ENCODE data around the gene PAOX. TPM values are rescaled to one million over a fixed set of nuclear protein-coding genes. Genes with fewer than 3 reads are reported as not detected.
"Not testable (repeated sequence)": the region's sequence is repeated elsewhere in the genome, so short reads cannot be mapped to it uniquely, and the experiment has no call there.

PAOX gene
- total RNA-seq, 1 experiment from 2014 or later = 6.7 TPM

GRCh38 chr10:133365461-133366129, 13.5 kb upstream of the PAOX start:
- TF ChIP-seq CTCF (IDR thresholded peaks at IDR 0.05; ENCODE audit: insufficient read depth in 1 of 2, low read depth in 1 of 2, low read length in 1 of 2, severe bottlenecking in 1 of 2, unreplicated experiment in 1 of 2) = no peak
- DNase-seq = no peak
- no peaks in the 10 kb centered on the region for H3K27me3 Mint-ChIP-seq (ENCODE audit: insufficient read depth, unreplicated experiment)
- no peak overlapping the region for H3K4me3 Mint-ChIP-seq (ENCODE audit: unreplicated experiment)
- H3K9me3 Mint-ChIP-seq (ENCODE audit: unreplicated experiment) = no peaks in the 10 kb centered on the region
- H3K36me3 Mint-ChIP-seq (ENCODE audit: insufficient read depth, unreplicated experiment) = peaks cover 89% of the 10 kb centered on the region
- H3K4me1 ChIP-seq = peaks cover 8% of the 10 kb centered on the region
- no TSS peak for BruUV-seq (replicated peaks)
- CTCF ChIA-PET = no interaction called here
- no peak overlapping the region for H3K4me3 ChIP-seq (ENCODE audit: low read depth, low read length)
- no peaks in the 10 kb centered on the region for H3K27me3 ChIP-seq (replicated peaks; ENCODE audit: control insufficient read depth, insufficient read depth, low read length)
- peaks cover 21% of the 10 kb centered on the region for H3K36me3 ChIP-seq (ENCODE audit: control insufficient read depth, insufficient read depth, low read length)
- H3K27ac Mint-ChIP-seq (ENCODE audit: unreplicated experiment) = no peak overlapping the region
- intact Hi-C loops (cut with micrococcal nuclease; ENCODE audit: unreplicated experiment) = no loop called here
- no peaks in the 10 kb centered on the region for H3K9me3 ChIP-seq
- POLR2A ChIA-PET = no interaction called here
- H3K4me1 Mint-ChIP-seq (ENCODE audit: low read depth, unreplicated experiment) = peaks cover 15% of the 10 kb centered on the region

GRCh38 chr10:133366130-133366478, 13.0 kb upstream of the PAOX start:
- peaks cover 21% of the 10 kb centered on the region for H3K36me3 ChIP-seq (ENCODE audit: control insufficient read depth, insufficient read depth, low read length)
- no peaks in the 10 kb centered on the region for H3K9me3 Mint-ChIP-seq (ENCODE audit: unreplicated experiment)
- H3K9me3 ChIP-seq = no peaks in the 10 kb centered on the region
- H3K4me3 ChIP-seq (ENCODE audit: low read depth, low read length) = no peak overlapping the region
- intact Hi-C loops (cut with micrococcal nuclease; ENCODE audit: unreplicated experiment) = no loop called here
- POLR2A ChIA-PET = no interaction called here
- no TSS peak for BruUV-seq (replicated peaks)
- no peak overlapping the region for H3K27ac Mint-ChIP-seq (ENCODE audit: unreplicated experiment)
- H3K4me3 Mint-ChIP-seq (ENCODE audit: unreplicated experiment) = no peak overlapping the region
- no peaks in the 10 kb centered on the region for H3K27me3 Mint-ChIP-seq (ENCODE audit: insufficient read depth, unreplicated experiment)
- peaks cover 11% of the 10 kb centered on the region for H3K4me1 Mint-ChIP-seq (ENCODE audit: low read depth, unreplicated experiment)
- H3K36me3 Mint-ChIP-seq (ENCODE audit: insufficient read depth, unreplicated experiment) = peaks cover 89% of the 10 kb centered on the region
- TF ChIP-seq CTCF (IDR thresholded peaks at IDR 0.05; ENCODE audit: insufficient read depth in 1 of 2, low read depth in 1 of 2, low read length in 1 of 2, severe bottlenecking in 1 of 2, unreplicated experiment in 1 of 2) = no peak
- CTCF ChIA-PET = no interaction called here
- DNase-seq = no peak
- no peaks in the 10 kb centered on the region for H3K27me3 ChIP-seq (replicated peaks; ENCODE audit: control insufficient read depth, insufficient read depth, low read length)
- peaks cover 5% of the 10 kb centered on the region; the same call in 1 of the 2 replicates for H3K4me1 ChIP-seq

- H3K4me3 Mint-ChIP-seq (ENCODE audit: unreplicated experiment) = no peak overlapping the region
- CTCF ChIA-PET = no interaction called here
Observed at GRCh38 chr10:133366751-133367150, 12.3 kb upstream of the PAOX start.

GRCh38 chr10:133367461-133367860, 11.6 kb upstream of the PAOX start:
- H3K4me1 Mint-ChIP-seq (ENCODE audit: low read depth, unreplicated experiment); BruUV-seq (replicated peaks); H3K9me3 Mint-ChIP-seq (ENCODE audit: unreplicated experiment); H3K27me3 Mint-ChIP-seq (ENCODE audit: insufficient read depth, unreplicated experiment); DNase-seq; H3K4me3 Mint-ChIP-seq (ENCODE audit: unreplicated experiment); H3K27me3 ChIP-seq (replicated peaks; ENCODE audit: control insufficient read depth, insufficient read depth, low read length); H3K9me3 ChIP-seq; POLR2A ChIA-PET; CTCF ChIA-PET; H3K27ac Mint-ChIP-seq (ENCODE audit: unreplicated experiment); H3K4me3 ChIP-seq (ENCODE audit: low read depth, low read length); intact Hi-C loops (cut with micrococcal nuclease; ENCODE audit: unreplicated experiment): not testable (repeated sequence)
- peaks cover 79% of the 10 kb centered on the region for H3K36me3 Mint-ChIP-seq (ENCODE audit: insufficient read depth, unreplicated experiment)
- Histone ChIP-seq H3K36me3 (ENCODE audit: control insufficient read depth, insufficient read depth, low read length) (peaks cover 17% of the 10 kb centered on the region), H3K4me1 (0 out of 2 replicates have a peak, but pooled peaks cover 11% of the 10 kb centered on the region)

More at GRCh38 chr10:133366751-133367150, 12.3 kb upstream of the PAOX start:
- Mint-ChIP-seq H3K9me3 (ENCODE audit: unreplicated experiment) (no peaks in the 10 kb centered on the region), H3K36me3 (ENCODE audit: insufficient read depth, unreplicated experiment) (peaks cover 87% of the 10 kb centered on the region), H3K4me1 (ENCODE audit: low read depth, unreplicated experiment) (peaks cover 5% of the 10 kb centered on the region), H3K27ac (ENCODE audit: unreplicated experiment) (no peak overlapping the region), H3K27me3 (ENCODE audit: insufficient read depth, unreplicated experiment) (no peaks in the 10 kb centered on the region)
- no TSS peak for BruUV-seq (replicated peaks)
- Histone ChIP-seq H3K9me3 (no peaks in the 10 kb centered on the region), H3K4me3 (ENCODE audit: low read depth, low read length) (no peak overlapping the region), H3K4me1 (0 out of 2 replicates have a peak, but pooled peaks cover 5% of the 10 kb centered on the region), H3K36me3 (ENCODE audit: control insufficient read depth, insufficient read depth, low read length) (peaks cover 21% of the 10 kb centered on the region), H3K27me3 (replicated peaks; ENCODE audit: control insufficient read depth, insufficient read depth, low read length) (no peaks in the 10 kb centered on the region)
- intact Hi-C loops (cut with micrococcal nuclease; ENCODE audit: unreplicated experiment) = no loop called here
- POLR2A ChIA-PET = no interaction called here
- no peak for TF ChIP-seq CTCF (IDR thresholded peaks at IDR 0.05; ENCODE audit: insufficient read depth in 1 of 2, low read depth in 1 of 2, low read length in 1 of 2, severe bottlenecking in 1 of 2, unreplicated experiment in 1 of 2)
- DNase-seq = no peak
